ENCODE measurements around the gene CHRND.
"Not testable (repeated sequence)": the region's sequence is repeated elsewhere in the genome, so short reads cannot be mapped to it uniquely, and the experiment has no call there.

The CHRND gene

DNA sequence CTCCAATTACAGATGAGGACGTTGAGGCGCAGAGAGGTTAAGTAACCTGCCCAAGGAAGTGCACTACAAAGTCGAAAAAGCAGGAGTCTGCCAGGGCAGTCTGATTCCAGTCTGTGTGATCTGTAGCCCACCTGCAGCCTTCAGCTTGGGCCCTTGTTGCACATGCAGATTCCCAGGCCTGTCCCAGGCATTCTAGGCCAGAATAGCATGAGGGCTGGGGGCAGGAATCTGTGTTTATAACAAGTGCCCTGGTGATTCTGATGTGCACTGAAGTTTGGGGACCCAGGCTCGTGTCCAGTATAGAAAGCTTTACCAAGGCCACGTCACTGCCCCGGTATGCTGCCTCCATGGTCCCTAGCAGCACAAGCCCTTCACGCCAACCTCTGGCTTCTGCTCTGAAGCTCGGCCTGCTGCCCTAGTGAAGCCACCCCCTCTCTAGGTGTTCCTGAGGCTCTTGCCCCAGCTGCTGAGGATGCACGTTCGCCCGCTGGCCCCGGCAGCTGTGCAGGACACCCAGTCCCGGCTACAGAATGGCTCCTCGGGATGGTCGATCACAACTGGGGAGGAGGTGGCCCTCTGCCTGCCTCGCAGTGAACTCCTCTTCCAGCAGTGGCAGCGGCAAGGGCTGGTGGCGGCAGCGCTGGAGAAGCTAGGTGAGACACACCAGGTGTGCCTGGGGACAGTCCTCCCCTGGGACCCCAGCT lies 18.1 kb downstream of the CHRND start:
- DNase-seq, result no peak

DNA sequence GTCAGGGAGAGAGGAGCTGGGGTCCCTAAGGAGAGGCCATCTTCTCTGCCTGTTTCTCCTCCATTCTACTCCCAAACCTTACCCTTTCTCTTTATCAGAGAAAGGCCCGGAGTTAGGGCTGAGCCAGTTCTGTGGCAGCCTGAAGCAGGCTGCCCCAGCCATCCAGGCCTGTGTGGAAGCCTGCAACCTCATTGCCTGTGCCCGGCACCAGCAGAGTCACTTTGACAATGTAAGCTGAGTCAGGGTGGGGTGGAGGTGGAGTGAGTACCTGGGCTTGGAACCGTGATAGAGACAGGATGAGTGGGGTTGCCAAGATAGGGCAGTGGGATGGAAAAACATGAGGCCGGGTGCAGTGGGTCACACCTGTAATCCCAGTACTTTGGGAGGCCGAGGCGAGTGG lies 18.7 kb downstream of the CHRND start:
- no peak for DNase-seq

DNA sequence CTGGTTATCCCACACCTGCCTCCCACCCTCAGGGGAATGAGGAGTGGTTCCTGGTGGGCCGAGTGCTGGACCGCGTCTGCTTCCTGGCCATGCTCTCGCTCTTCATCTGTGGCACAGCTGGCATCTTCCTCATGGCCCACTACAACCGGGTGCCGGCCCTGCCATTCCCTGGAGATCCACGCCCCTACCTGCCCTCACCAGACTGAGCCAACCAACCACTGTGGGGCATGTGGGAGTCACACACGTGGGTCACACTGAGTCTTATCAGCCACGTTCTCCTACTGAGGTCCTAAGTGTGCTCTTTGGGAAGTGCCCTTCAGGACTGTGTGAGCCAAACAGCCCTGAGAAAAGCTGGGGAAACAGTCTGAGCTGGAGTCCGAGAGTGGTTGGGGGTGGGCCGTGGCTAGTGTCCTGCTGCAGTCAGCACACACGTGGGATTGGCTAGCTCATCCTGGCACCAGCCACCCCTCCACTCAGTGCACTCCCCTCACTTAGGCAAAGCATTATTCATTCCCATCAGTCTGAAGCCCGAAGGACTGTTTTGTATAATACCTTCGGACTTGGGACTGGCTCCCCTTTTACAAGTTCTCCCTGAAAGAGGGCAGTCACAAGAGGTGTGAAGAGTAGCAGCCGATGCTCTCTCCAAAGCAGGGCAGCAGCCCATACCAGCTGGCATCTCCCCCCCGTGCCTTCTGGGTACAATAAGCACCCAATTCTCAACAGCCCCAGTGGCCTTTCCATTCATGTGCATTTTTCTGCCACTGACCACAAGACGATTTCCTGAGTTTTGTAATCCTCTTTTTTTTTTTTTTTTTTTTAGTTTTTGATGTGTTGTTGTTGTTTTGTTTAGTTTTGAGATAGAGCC lies 19.8 kb downstream of the CHRND start:
- DNase-seq, result no peak

DNA sequence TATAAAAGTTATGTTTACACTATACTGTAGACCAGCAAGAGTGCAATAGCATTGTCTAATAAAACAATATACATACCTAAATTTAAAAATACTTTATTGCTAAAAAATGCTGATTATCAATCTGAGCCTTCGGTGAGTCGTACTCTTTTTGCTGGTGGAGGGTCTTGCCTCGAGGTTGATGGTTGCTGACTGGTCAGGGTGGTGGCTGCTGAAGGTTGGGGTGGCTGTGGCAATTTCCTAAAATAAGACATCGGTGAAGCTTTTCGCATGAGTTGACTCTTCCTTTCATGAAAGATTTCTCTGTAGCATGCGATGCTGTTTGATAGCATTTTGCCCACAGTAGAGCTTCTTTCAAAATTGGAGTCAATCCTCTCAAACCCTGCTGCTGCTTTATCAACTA lies 22.0 kb downstream of the CHRND start:
- no peak for DNase-seq

DNA sequence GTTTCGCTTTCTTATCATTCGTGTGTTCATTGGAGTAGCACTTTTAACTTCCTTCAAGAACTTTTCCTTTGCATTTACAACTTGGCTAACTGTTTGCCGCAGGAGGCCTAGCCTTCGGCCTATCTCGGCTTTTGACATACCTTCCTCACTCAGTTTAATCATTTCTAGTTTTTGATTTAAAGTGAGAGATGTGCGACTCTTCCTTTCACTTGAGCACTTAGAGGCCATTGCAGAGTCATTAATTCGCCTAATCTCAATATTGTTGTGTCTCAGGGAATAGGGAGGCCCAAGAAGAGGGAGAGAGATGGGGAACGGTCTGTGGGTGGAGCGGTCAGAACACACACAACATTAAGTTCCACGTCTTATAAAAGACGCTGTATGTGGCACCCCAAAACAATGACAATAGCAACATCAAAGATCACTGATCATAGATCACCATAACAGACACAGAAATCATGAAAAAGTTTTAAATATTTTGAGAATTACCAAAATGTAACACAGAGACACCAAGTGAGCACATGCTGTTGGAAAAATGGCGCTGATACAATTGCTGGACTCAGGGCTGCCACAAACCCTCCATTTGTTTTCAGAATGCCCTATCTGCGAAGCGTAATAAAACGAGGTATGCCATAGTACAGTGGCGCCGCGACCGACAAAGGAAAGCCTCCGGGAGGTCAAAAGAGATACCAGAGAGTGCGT lies 23.8 kb downstream of the CHRND start:
- DNase-seq, result no peak

DNA sequence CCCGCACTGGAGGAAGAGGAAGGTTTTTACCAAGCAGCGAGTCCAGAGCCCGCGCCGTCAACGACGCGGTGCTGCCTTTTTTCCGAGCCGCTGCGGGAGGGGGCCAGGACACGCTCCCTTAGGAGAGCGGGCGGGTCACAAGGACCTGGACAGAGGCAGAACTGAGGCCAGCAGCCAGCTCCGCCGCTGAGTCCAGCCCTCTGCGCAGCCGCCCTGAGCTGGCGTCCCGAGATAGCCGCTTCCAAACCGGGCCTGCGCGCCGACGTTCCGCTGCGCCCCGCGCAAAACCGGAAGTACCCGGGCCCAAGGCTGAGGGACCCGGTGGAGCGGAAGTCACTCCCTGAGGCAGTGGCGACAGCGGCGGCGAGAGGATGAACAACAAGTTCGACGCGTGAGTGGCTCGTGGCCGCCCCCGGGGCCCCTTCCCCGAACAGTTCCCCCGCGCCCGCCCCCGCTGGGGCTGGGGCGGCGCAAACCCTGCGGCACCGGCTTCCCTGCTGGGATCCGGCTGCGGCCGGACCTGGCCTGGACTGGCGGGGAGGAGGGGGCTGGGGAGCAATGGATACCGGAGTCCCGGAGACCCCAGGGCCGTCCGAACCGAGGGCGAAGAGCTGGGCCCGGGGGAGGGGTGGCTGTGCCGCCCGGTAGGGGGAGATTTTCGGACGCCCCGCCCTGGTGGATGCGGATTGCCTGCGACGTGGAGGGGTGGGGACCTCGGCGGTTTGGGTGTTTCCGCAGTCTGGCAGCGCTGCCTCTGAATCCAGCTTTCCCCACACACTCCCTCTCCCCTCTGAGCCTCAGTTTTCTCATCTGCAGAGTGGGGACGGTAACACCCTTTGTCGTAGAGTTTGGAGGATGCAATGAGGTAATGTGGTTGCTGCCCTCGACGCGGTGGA lies 24.6 kb downstream of the CHRND start, which contains the start of the genes EIF4E2 and TIGD1:
EIF4E2 (plus strand) TSS at position 336 of the 896 bp plus-strand sequence; CDS start at position 372, 36 bp downstream.
TIGD1 (minus strand) TSS at position 204 of the 896 bp plus-strand sequence. CDS start 675 bp downstream, outside the sequence.
- peak; percentile 95 for DNase-seq

DNA sequence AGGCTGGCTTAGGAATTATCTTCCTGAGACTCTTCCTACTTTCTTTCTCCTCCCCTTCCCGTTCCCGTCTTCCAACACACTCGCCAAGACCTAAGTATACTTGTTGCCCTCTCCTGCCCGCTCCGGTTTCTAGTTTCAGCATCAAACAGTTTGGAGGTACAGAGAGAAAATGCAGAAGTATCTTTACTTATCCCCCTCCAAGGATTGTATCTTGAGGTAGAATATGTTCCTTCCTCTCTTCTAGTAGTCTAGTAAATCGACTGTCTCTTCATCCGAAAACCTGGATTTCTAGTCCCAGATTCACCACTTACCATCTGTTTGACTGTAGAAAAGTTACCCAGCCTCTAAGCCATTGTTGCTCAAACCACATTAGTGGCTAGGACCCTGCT lies 25.3 kb downstream of the CHRND start:
- no peak for DNase-seq

DNA sequence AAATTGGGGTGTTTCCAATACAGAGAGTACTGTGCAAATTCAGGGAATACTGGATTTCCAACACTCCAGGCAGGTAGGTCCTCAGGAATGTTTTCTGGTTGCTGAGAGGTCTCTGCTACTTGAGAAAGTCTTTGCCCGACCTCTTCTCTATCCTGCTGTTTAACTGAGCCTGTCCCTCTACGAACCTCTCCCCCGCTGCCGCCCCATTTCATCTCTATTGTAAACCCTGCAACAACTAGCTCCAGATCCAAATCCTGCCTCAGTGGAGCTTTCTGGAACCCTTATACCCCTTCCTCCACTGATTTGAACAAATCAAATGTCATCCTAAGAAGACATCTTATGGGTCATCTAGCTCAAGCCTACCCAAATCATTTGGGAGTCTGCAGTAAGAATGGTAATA lies 25.8 kb downstream of the CHRND start:
- no peak for DNase-seq

DNA sequence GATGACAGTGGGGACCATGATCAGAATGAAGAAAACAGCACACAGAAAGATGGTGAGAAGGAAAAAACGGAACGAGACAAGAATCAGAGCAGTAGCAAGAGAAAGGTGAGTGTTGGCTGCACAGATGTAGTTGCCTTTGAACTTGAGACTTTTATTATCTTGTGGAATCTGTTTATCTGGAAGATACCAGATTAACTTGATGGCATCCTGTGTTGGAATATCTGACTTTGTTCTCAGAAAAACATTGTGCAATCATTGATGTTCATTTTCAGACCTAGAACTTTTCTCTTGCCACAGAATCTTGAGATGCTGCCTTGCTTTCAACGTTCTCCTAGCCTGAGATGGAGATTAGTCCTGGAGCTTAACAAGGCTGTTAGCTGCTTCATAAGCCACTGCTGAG lies 30.5 kb downstream of the CHRND start:
- no peak for DNase-seq

DNA sequence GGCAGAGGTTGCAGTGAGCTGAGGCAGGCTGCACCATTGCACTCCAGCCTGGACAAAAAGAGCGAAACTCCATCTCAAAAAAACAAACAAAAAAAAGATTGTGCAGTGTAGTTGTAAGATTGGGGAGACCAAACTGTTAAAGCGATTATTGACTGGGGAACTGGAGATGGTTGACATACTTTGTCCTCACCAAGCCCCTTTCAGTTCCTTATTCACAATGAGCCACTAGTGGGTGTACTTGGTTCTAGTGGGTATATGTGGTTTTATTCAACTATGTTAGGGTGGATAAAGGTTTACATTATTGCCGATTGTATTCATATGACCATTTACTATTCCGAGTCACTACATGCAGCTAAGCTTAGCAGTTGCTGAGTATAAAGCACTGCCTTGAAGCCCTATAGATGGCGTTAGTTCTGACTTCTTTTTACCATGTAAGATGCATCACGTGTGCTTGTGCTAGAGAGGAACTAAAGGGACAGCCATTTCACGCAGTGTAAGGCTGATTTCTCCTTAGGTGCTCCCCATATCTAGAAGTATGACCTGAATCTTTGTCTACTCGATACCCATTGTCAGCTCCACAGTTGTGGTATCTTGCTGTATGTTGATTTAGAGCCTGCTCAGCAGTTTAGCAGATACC lies 36.7 kb downstream of the CHRND start:
- DNase-seq, result no peak

DNA sequence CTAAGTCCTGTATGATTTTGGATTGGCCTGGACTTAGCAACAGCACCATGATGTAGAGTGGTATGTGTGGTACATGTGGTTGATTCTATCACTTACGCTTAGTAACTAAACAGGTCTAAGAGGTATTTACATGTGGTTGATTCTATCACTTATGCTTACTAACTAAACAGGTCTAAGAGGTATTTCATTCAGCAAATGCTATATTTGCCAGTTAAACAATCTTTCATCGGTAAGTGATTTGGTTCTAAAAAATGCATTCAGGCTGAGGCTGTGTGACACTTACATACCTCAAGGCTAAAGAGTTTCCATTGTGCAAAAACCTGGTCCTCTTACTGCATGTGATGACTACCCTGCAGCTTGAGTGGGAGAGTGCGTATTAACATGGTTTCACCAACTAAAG lies 37.6 kb downstream of the CHRND start:
- DNase-seq, result no peak

DNA sequence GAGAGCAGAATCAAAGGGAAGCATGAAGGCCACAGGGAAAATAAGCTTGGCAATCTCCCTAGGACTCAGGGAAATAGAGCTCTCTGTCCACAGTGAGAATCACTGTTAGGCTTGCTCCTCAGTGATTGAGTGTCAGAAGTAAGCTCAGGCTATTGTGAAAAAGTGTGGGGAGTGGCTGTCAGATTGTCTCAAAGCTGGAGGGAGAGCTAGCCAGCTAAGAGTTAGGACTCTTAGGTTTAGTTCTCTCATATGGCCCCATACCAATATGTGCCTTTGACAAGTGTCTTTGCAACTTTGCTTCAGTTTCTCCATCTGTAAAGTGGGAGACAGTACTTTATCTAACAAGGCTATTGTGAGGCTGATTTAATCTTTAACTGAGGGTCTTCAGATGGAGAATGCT lies 41.8 kb downstream of the CHRND start:
- no peak for DNase-seq

DNA sequence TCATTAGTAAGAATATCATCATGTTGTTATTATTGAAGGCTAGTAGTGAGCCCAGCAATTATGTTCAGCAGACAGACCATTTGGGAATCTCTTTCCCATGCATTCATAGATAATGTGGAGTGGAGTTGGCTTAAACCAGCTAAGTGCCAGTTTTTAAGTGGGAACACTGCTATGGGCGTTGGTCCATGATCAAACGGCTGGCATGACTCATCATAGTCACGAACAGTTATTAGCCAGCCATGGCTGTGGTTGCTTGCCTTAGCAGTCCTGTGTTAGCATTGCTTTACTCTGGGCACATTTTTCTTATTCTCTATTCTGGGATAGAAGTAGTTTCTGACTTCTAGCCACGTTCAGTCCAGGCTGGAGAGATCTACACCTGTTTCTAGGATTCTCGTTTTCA lies 42.2 kb downstream of the CHRND start:
- DNase-seq, result no peak

DNA sequence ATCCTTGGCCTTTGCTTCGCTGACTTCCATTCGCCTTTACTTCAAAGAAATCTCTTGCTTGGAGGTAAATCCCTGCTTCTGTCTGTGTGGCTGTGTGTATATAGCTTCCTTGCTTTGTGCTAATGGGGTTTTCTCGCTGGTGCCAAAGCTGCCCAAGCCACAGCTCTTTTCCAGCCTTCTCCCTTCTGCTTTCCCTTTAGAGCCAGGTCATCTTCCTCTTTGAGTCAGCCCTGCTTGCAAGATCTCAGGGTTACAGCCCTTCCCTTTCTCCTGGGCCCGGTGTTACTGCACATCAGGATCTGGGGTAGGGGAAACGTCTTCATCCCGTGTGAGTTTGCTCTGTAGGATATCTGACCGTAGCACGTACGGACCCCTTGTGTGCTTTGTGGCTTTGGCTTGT lies 43.6 kb downstream of the CHRND start:
- no peak for DNase-seq

DNA sequence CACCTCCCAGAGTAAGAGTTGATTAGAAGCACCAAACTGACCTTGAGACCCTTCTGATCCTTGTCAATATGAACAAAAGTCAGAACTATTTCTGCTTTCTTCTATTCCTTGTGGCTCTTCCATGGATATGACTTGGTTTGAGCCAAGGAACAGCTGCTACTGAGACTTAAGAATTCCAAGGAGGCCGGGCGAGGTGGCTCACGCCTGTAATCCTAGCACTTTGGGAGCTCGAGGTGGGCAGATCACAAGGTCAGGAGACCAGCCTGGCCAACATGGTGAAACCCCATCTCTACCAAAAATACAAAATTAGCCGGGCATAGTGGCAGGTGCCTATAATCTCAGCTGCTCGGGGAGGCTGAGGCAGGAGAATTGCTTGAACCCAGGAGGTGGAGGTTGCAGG lies 44.5 kb downstream of the CHRND start:
- not testable (repeated sequence) for DNase-seq

DNA sequence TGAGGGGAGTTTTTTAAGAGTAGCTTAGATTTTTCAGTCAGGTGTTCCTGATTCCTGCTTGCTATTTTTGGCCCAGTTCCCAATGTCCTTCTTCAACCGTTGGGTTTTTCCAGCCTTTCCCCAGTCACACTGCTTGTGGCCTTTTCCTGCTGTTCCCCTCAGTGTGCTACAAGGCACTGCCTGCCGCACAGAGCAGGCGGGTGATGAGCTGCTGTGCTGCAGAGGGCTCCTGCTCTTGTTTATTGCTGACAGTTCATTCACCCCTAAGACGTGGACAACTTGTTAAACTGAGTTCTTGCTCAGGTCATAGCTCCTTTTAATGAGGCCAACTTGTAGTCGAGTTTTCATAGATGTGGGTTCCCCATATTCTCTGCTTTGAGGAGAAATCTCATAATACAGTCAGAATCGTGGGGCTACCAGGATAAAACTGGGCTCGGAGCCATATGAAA lies 45.1 kb downstream of the CHRND start:
- DNase-seq, result no peak

DNA sequence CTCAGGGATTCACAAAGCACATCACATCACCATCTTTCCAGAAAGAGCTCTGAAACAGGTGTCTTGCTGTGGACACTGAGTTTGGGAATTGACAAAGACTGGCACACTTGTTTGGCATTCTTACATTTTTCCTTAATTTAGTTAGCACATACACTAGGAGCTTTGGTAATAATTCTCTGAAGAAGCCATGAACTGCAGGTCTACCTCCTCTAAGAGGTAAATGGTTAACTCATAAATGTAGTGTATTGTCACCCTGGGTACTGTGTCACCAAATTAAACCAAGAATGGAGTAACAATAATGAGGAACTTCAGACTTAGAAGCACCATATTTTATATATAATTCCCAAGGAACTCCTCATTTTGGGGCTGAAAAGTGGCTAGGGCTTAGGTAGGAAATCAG lies 47.1 kb downstream of the CHRND start:
- DNase-seq, result no peak

DNA sequence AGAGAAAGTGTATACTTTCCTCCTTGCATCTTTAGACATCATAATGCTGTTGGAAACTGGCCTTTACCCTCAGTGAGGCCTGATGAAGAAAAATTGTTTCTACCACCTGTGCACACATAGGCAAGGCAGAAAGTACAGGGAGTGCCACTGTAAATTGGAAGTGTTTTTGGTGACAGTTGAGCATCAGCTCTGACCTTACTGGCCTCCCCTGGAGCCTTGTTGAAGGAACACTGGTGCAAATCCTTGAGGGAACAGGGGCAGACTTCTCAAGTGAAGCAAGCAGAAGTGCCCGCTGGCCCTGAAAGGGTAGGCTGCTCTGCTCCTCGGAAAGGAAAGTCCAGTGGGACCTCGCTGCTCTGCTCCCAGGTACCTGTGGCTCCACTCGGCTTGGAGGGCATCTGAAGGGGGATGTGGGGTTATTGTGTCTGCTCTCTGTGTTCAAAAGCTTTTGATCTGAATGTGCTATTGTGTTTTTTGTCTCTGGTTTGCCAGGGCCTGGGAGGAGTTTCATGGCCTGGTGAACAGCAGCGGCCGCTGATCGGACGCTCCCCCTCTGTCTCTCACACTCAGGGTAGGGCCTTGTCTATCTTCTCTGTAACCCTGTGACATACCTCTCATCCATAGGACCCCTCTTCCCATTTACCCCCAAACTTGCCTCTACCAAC lies 47.9 kb downstream of the CHRND start:
- no peak for DNase-seq

DNA sequence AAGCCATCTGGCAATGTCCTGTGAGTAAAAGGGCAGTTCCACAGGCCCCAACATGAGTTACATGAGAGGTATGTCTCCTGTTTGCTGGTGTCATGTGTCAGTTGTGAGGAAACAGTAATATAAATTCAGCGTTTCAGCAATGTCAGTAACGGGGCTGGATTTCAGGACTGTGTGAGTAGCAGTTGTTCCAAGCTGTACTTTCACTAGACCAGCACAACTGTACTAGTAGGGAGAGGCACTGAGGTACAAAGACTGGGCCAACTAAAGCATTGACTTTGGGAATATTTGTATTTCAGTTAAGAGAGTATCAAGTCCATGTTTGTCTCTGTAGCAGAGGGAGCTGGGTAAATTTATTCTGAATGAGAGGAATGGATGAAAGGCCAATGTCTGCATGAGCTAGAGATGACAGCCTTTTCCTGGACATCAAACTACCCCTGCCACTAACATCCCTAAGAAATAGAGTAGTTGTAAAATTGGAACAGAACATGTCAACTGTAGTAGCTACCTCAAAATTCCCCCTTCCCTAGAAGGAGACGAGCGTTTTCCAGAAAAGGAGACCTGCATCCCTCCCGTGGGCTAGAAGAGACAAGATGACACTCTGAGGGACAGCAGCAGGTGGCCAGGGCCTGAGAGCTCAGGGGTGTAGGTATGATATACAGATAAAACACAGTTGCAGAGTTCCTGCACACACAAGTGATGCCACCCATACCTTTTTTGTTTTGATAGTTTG lies 48.9 kb downstream of the CHRND start:
- DNase-seq, result no peak

DNA sequence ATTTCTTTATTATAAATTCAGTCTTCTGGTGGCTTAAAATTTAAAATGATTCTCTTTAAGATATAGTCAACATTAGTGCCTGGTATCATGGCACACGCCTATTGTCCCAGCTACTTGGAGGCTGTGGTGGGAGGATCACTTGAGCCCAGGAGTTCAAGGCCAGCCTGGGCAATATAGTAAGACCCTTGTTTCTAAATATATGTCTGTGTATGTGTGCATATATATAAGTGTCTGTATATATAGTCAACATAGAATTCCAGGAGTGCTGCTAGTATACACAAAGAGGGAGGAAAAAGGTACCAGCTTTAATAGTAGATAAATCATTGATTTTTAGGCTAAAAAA lies 49.4 kb downstream of the CHRND start:
- DNase-seq, result no peak

DNA sequence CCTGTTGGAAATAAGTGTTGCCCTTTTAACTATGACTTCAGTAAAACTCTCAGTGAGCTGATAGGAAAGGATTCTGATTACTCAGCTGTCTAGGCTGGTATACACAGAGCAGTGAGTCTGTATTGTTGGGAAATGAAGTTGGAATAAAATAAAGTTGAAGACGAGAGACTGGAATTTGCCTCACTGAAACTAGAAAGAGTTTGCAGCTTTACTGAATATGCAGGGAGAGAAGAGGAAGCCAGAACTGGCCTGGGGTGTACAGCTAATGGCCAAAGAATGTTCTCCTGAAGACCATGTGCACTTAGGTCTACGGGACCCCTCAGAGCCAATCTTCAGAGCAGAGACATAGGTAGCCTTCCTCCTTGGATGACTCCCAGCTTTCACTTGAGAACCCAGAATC lies 51.0 kb downstream of the CHRND start:
- no peak for DNase-seq

Measured in activated CD4-positive, alpha-beta T cell treated with anti-CD3 and anti-CD28 coated beads, Interleukin-2, amount 50 U/mL, for 16 hours (primary cell).